ENCODE measurements around the gene LMO7. TPM values are rescaled to one million over a fixed set of nuclear protein-coding genes. Genes with fewer than 3 reads are reported as not detected.

Gene LMO7
- total and polyA plus RNA-seq, 4 donors, result 17.5 to 69.6 (median 38.2) TPM

GRCh38 chr13:75700552-75700951, 64.4 kb downstream of the LMO7 start:
- WGBS, result 98% methylated on average over 2 of the region's 2 CpGs
- H3K27me3 ChIP-seq (ENCODE audit: control insufficient read depth in 4 of 4, insufficient read depth in 4 of 4, low read length in 3 of 4), result no peaks in the 10 kb centered on the region
- DNase-seq (ENCODE audit: low spot score), result no peak
- no peaks in the 10 kb centered on the region for H3K4me1 ChIP-seq (ENCODE audit: control insufficient read depth in 4 of 4, insufficient read depth in 4 of 4, low read length in 3 of 4)
- H3K4me3 ChIP-seq (ENCODE audit: low read depth in 1 of 3, low read length in 3 of 3), result no peak overlapping the region
- H3K36me3 ChIP-seq (ENCODE audit: control insufficient read depth in 4 of 4, insufficient read depth in 3 of 4, low read depth in 1 of 4, low read length in 3 of 4), result no peaks in the 10 kb centered on the region
- H3K9ac ChIP-seq (ENCODE audit: low read depth in 1 of 2, low read length in 2 of 2), result no peak overlapping the region
- H3K27ac ChIP-seq (ENCODE audit: low read depth in 1 of 2, low read length in 2 of 2), result no peak overlapping the region
- no peaks in the 10 kb centered on the region for H3K9me3 ChIP-seq (ENCODE audit: control insufficient read depth in 4 of 4, low read length in 3 of 4)
- TF ChIP-seq SP1 (IDR thresholded peaks at IDR 0.05) (no peak), FOXA2 (IDR thresholded peaks at IDR 0.05) (no peak), RAD21 (IDR thresholded peaks at IDR 0.05) (no peak), RXRA (IDR thresholded peaks at IDR 0.05) (no peak), REST (IDR thresholded peaks at IDR 0.05) (no peak), JUND (IDR thresholded peaks at IDR 0.05) (no peak), HNF4A (conservative IDR thresholded peaks at IDR 0.05) (no peak), FOXA1 (IDR thresholded peaks at IDR 0.05) (no peak), ATF3 (IDR thresholded peaks at IDR 0.05) (no peak)

GRCh38 chr13:75702476-75702875, 66.3 kb downstream of the LMO7 start:
- H3K36me3 ChIP-seq (ENCODE audit: control insufficient read depth in 4 of 4, insufficient read depth in 3 of 4, low read depth in 1 of 4, low read length in 3 of 4), result no peaks in the 10 kb centered on the region
- no peak overlapping the region for H3K27ac ChIP-seq (ENCODE audit: low read depth in 1 of 2, low read length in 2 of 2)
- no peaks in the 10 kb centered on the region for H3K4me1 ChIP-seq (ENCODE audit: control insufficient read depth in 4 of 4, insufficient read depth in 4 of 4, low read length in 3 of 4)
- no peak overlapping the region for H3K9ac ChIP-seq (ENCODE audit: low read depth in 1 of 2, low read length in 2 of 2)
- DNase-seq (ENCODE audit: low spot score), result no peak
- no peak for TF ChIP-seq RAD21 (IDR thresholded peaks at IDR 0.05)
- TF ChIP-seq HNF4G (IDR thresholded peaks at IDR 0.05), result no peak
- no peak for TF ChIP-seq CTCF (IDR thresholded peaks at IDR 0.05; ENCODE audit: low read depth, low read length, missing input control)
- no peak for TF ChIP-seq ATF3 (IDR thresholded peaks at IDR 0.05)
- no peak for TF ChIP-seq TAF1 (conservative IDR thresholded peaks at IDR 0.05)
- TF ChIP-seq GABPA (IDR thresholded peaks at IDR 0.05 in 1 of 2, conservative IDR thresholded peaks at IDR 0.05 in 1 of 2), result no peak
- TF ChIP-seq REST (IDR thresholded peaks at IDR 0.05), result no peak
- no peak for TF ChIP-seq HNF4A (conservative IDR thresholded peaks at IDR 0.05)
- no peak for TF ChIP-seq RXRA (IDR thresholded peaks at IDR 0.05)
- TF ChIP-seq ZBTB33 (IDR thresholded peaks at IDR 0.05), result no peak
- no peak for TF ChIP-seq YY1 (IDR thresholded peaks at IDR 0.05)
- TF ChIP-seq NR2F2 (IDR thresholded peaks at IDR 0.05), result no peak
- no peak for TF ChIP-seq EGR1 (IDR thresholded peaks at IDR 0.05; ENCODE audit: low read depth in 2 of 2)
- TF ChIP-seq FOXA2 (IDR thresholded peaks at IDR 0.05), result no peak
- TF ChIP-seq JUND (IDR thresholded peaks at IDR 0.05), result no peak
- no peak for TF ChIP-seq MAX (IDR thresholded peaks at IDR 0.05)
- no peak for TF ChIP-seq SP1 (IDR thresholded peaks at IDR 0.05)
- no peak for TF ChIP-seq FOXA1 (IDR thresholded peaks at IDR 0.05)
- H3K9me3 ChIP-seq (ENCODE audit: control insufficient read depth in 4 of 4, low read length in 3 of 4), result no peaks in the 10 kb centered on the region
- H3K27me3 ChIP-seq (ENCODE audit: control insufficient read depth in 4 of 4, insufficient read depth in 4 of 4, low read length in 3 of 4), result no peaks in the 10 kb centered on the region
- H3K4me3 ChIP-seq (ENCODE audit: low read depth in 1 of 3, low read length in 3 of 3), result no peak overlapping the region
